Smooth muscle cell (in vitro differentiated cells): ENCODE results near the gene MID2. TPM values are rescaled to one million over a fixed set of nuclear protein-coding genes. Genes with fewer than 3 reads are reported as not detected.
"Not testable (repeated sequence)": the region's sequence is repeated elsewhere in the genome, so short reads cannot be mapped to it uniquely, and the experiment has no call there.

Experiments used
- DNase-seq: peaks from one replicate; lab custom pipeline; 2025; ENCODE audit not compliant: unreplicated experiment; lab: John Stamatoyannopoulos, UW
- H2AFZ ChIP-seq: fragments of 200-600 bp; sonication (generic); 2 replicates; pipeline ENCODE4 v1.6.0; 2016; ENCODE audit warnings: antibody characterized with exemption, low read depth, mild to moderate bottlenecking
- H3F3A ChIP-seq: fragments of 200-600 bp; sonication (generic); 2 replicates; pipeline ENCODE4 v1.6.0; 2017; ENCODE audit warnings: antibody characterized with exemption, low read depth
- H3K27ac ChIP-seq: fragments of 200-600 bp; sonication (generic); 2 replicates; pipeline ENCODE4 v1.5.1; 2016; ENCODE audit warnings: low read depth, mild to moderate bottlenecking
- H3K27me3 ChIP-seq: fragments of 200-600 bp; sonication (generic); 2 replicates; pipeline ENCODE4 v1.6.1; 2016; ENCODE audit warnings: low read depth, mild to moderate bottlenecking
- H3K36me3 ChIP-seq: fragments of 200-600 bp; sonication (generic); 2 replicates; pipeline ENCODE4 v1.5.1; 2016; ENCODE audit warnings: low read depth
- H3K4me1 ChIP-seq: fragments of 200-600 bp; sonication (generic); 2 replicates; pipeline ENCODE4 v1.5.1; 2016; ENCODE audit warnings: low read depth
- H3K4me2 ChIP-seq: fragments of 200-600 bp; sonication (generic); 2 replicates; pipeline ENCODE4 v1.6.0; 2016; ENCODE audit warnings: mild to moderate bottlenecking
- H3K4me3 ChIP-seq: fragments of 200-600 bp; sonication (generic); 2 replicates; pipeline ENCODE4 v1.5.1; 2016; ENCODE audit warnings: mild to moderate bottlenecking
- H3K79me2 ChIP-seq: fragments of 200-600 bp; sonication (generic); 2 replicates; pipeline ENCODE4 v1.6.0; 2016; ENCODE audit warnings: low read depth, mild to moderate bottlenecking
- H3K9ac ChIP-seq: fragments of 200-600 bp; sonication (generic); 2 replicates; pipeline ENCODE4 v1.6.0; 2016; ENCODE audit warnings: low read depth
- H3K9me3 ChIP-seq: fragments of 200-600 bp; sonication (generic); replicated peaks from 2 replicates; pipeline ENCODE4 v1.5.1; 2016; ENCODE audit warnings: low read depth
- H4K20me1 ChIP-seq: fragments of 200-600 bp; sonication (generic); 2 replicates; pipeline ENCODE4 v1.6.0; 2016; ENCODE audit warnings: low read depth
- CTCF ChIP-seq: fragments of 200-600 bp; sonication (generic); IDR thresholded peaks from 2 replicates; pipeline ENCODE4 v1.5.1; 2017; ENCODE audit warnings: borderline replicate concordance, mild to moderate bottlenecking, antibody characterized with exemption; ENCODE audit not compliant: insufficient read depth, poor library complexity, severe bottlenecking
- WGBS: methylation state at CpG from one replicate; pipeline ENCODE4 v1.1.7; 2016; ENCODE audit warnings: low lambda C conversion rate; 5-methylcytosine and 5-hydroxymethylcytosine counted together
- polyA plus RNA-seq: library from polyadenylated mRNA; unstranded; fragments of >200 nt; fragmentation: Nextera tagmentation; extraction: Ambion mirVana; gene quantifications from 2 replicates; pipeline ENCODE4 v1.2.1, GENCODE V29; 2016
- total RNA-seq: library from RNA; depleted of rRNA; stranded (reverse); fragments of >200 nt; gene quantifications from 2 replicates; pipeline ENCODE4 v1.2.3, GENCODE V29; 2014

MID2 gene
- total and polyA plus RNA-seq, 2 experiments from 2014 or later: 6.7 to 16.6 TPM

GRCh38 chrX:107856289-107856688 is 30.6 kb downstream of the MID2 start:
- no peak overlapping the region for H2AFZ ChIP-seq
- H3K4me3 ChIP-seq: no peak overlapping the region
- no peaks in the 10 kb centered on the region for H3K27me3 ChIP-seq
- H3K27ac ChIP-seq: no peak overlapping the region
- TF ChIP-seq CTCF: no peak
- H3K4me2 ChIP-seq: no peak overlapping the region
- H3K9me3 ChIP-seq: no peaks in the 10 kb centered on the region
- no peaks in the 10 kb centered on the region for H4K20me1 ChIP-seq
- H3K79me2 ChIP-seq: no peaks in the 10 kb centered on the region
- no peaks in the 10 kb centered on the region for H3K36me3 ChIP-seq
- H3K4me1 ChIP-seq: no peaks in the 10 kb centered on the region
- no peak for DNase-seq
- no peak overlapping the region for H3K9ac ChIP-seq
- no peaks in the 10 kb centered on the region for H3F3A ChIP-seq

DNA sequence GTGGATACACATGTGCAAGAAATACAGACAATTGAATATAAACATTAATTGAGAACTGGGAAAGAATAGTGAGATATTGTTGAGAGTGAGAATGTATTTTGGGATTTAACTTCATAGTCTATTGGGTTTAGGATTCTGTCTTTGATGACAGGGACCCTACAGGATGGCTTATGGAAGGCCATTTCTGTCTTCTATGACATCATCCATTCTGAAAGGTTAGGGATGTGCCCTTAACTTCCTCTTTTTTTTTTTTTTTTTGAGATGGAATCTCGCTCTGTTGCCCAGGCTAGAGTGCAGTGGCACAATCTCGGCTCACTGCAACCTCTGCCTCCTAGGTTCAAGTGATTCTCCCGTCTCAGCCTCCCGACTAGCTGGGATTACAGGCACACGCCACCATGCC is 31.4 kb downstream of the MID2 start:
- not testable (repeated sequence) for H3K27ac ChIP-seq, H3K4me2 ChIP-seq, H3K9ac ChIP-seq, H3K36me3 ChIP-seq, H3K9me3 ChIP-seq, H3K4me1 ChIP-seq, H4K20me1 ChIP-seq, DNase-seq, H3F3A ChIP-seq, H3K4me3 ChIP-seq, H3K79me2 ChIP-seq, H3K27me3 ChIP-seq, H2AFZ ChIP-seq
- WGBS: 71% methylated on average over 5 of the region's 5 CpGs

- Histone ChIP-seq H3K79me2 (no peaks in the 10 kb centered on the region), H3K36me3 (no peaks in the 10 kb centered on the region), H3K4me2 (no peak overlapping the region), H2AFZ (no peak overlapping the region), H3K27me3 (no peaks in the 10 kb centered on the region), H3K4me3 (no peak overlapping the region), H3K9ac (no peak overlapping the region), H3F3A (no peaks in the 10 kb centered on the region), H3K9me3 (no peaks in the 10 kb centered on the region), H4K20me1 (no peaks in the 10 kb centered on the region), H3K27ac (no peak overlapping the region), H3K4me1 (no peaks in the 10 kb centered on the region)
- no peak for DNase-seq
- 82% methylated on average over 5 of the region's 5 CpGs for WGBS
- no peak for TF ChIP-seq CTCF
Measured at GRCh38 chrX:107857837-107858236, 32.2 kb downstream of the MID2 start.

- H3F3A ChIP-seq: no peaks in the 10 kb centered on the region
- H3K9ac ChIP-seq: no peak overlapping the region
- no peaks in the 10 kb centered on the region for H3K9me3 ChIP-seq
- DNase-seq: no peak
- no peak overlapping the region for H2AFZ ChIP-seq
- H3K4me3 ChIP-seq: no peak overlapping the region
- WGBS: 81% methylated on average over 4 of the region's 4 CpGs
- H3K4me2 ChIP-seq: no peak overlapping the region
- H3K4me1 ChIP-seq: no peaks in the 10 kb centered on the region
- no peaks in the 10 kb centered on the region for H3K36me3 ChIP-seq
- no peaks in the 10 kb centered on the region for H3K27me3 ChIP-seq
- no peak for TF ChIP-seq CTCF
- H4K20me1 ChIP-seq: no peaks in the 10 kb centered on the region
- no peaks in the 10 kb centered on the region for H3K79me2 ChIP-seq
- no peak overlapping the region for H3K27ac ChIP-seq
Measured at GRCh38 chrX:107861056-107861455, 35.4 kb downstream of the MID2 start.
